HepG2 (cell line): ENCODE measurements around the gene ALDH3B2. TPM values are rescaled to one million over a fixed set of nuclear protein-coding genes. Genes with fewer than 3 reads are reported as not detected.

Experiments
- ATAC-seq: fragments of 200-7000 bp; cut with Tn5 transposase; 3 replicates; pipeline ENCODE4 v1.9.1; 2020; ENCODE audit warnings: mild to moderate bottlenecking, moderate library complexity
- BruUV-seq: library from RNA; stranded (reverse); fragments of 400-500 nt; replicated peaks from 2 replicates; lab custom pipeline; 2021; lab: Mats Ljungman, UMichigan
- CTCF ChIA-PET: fragments of 300-600 bp; formaldehyde crosslinking; extraction: SDS; loops from one replicate; lab custom pipeline; 2021; ENCODE audit warnings: low total read pairs, inconsistent platforms, low intra/inter-chr PET ratio; lab: Yijun Ruan, JAX
- POLR2A ChIA-PET: fragments of 350-600 bp; sonication (Branson Sonifier 250); formaldehyde crosslinking; loops from one replicate; lab custom pipeline; 2020; ENCODE audit warnings: antibody characterized with exemption, inconsistent platforms; lab: Yijun Ruan, JAX
- DNase-seq: peaks from one replicate; pipeline ENCODE4 v3.0.0-alpha.2; 2015; ENCODE audit warnings: low spot score
- FAIRE-seq: peaks from 3 replicates; lab custom pipeline; 2011; peaks lifted over from hg19 to GRCh38; lab: Jason Lieb, UNC
- H2AFZ ChIP-seq: one replicate; pipeline ENCODE4 v1.6.1; 2011; ENCODE audit warnings: low read length, inconsistent platforms
- H3K27ac ChIP-seq: fragments of 300-600 bp; 3 replicates; pipeline ENCODE4 v1.8.0; 2011; ENCODE audit warnings: mixed run types, mild to moderate bottlenecking, mixed read lengths, low read length, inconsistent platforms; ENCODE audit not compliant: insufficient read depth; ENCODE audit errors: extremely low read length
- H3K27me3 ChIP-seq, 2 experiments: fragments of 200-600 bp in 1 of 2; 2 replicates in 1 of 2; 3 replicates in 1 of 2; pipeline versions ENCODE4 v1.6.0 to v1.8.0; 2011; ENCODE audit warnings: low read length in 2 of 2, mild to moderate bottlenecking in 2 of 2, moderate library complexity in 2 of 2, inconsistent platforms in 1 of 2; ENCODE audit not compliant: insufficient read depth in 2 of 2, control insufficient read depth in 1 of 2
- H3K36me3 ChIP-seq, 2 experiments: fragments of 200-600 bp in 1 of 2; replicated peaks in 1 of 2; 2 replicates in 1 of 2; 3 replicates in 1 of 2; pipeline versions ENCODE4 v1.5.1 to v1.8.0; 2011; ENCODE audit warnings: low read length in 2 of 2, inconsistent platforms in 1 of 2; ENCODE audit not compliant: insufficient read depth in 2 of 2, control insufficient read depth in 1 of 2
- H3K4me1 ChIP-seq: 2 replicates; pipeline ENCODE4 v1.5.1; 2012; ENCODE audit warnings: low read length, inconsistent platforms; ENCODE audit not compliant: insufficient read depth
- H3K4me2 ChIP-seq: 2 replicates; pipeline ENCODE4 v1.6.0; 2011; ENCODE audit warnings: low read depth, low read length, inconsistent platforms
- H3K4me3 ChIP-seq, 3 experiments: fragments of 200-600 bp in 1 of 3; sonication (generic), shearing (Covaris generic) in 1 of 3; replicated peaks in 1 of 3; 2 replicates each; pipeline ENCODE4 v1.5.1; 2011 to 2016; ENCODE audit warnings: low read length in 3 of 3, inconsistent platforms in 2 of 3, low read depth in 2 of 3, mild to moderate bottlenecking in 2 of 3, control low read depth in 1 of 3, mixed read lengths in 1 of 3; ENCODE audit not compliant: insufficient read depth in 1 of 3
- H3K79me2 ChIP-seq: one replicate; pipeline ENCODE4 v1.6.1; 2011; ENCODE audit warnings: low read length, inconsistent platforms; ENCODE audit not compliant: insufficient read depth
- H3K9ac ChIP-seq: 2 replicates; pipeline ENCODE4 v1.6.0; 2011; ENCODE audit warnings: mild to moderate bottlenecking, low read depth, low read length, inconsistent platforms; ENCODE audit not compliant: insufficient read depth
- H3K9me3 ChIP-seq: 2 replicates; pipeline ENCODE4 v1.5.1; 2012; ENCODE audit warnings: mild to moderate bottlenecking, low read length
- H4K20me1 ChIP-seq: 2 replicates; pipeline ENCODE4 v1.6.0; 2011; ENCODE audit warnings: inconsistent platforms, mild to moderate bottlenecking, low read length, moderate library complexity; ENCODE audit not compliant: insufficient read depth
- CHD4 ChIP-seq: fragments of 200-600 bp; sonication (generic); IDR thresholded peaks from 2 replicates; pipeline ENCODE4 v1.7.0; 2017; ENCODE audit warnings: mild to moderate bottlenecking, low read length, borderline replicate concordance
- HNRNPH1 ChIP-seq: fragments of 200-400 bp; formaldehyde crosslinking; optimal IDR thresholded peaks from 2 replicates; pipeline ENCODE3; 2017; ENCODE audit warnings: mild to moderate bottlenecking, low read depth, low read length
- TFE3 ChIP-seq: IDR thresholded peaks from 2 replicates; pipeline ENCODE4 v1.6.1; 2016
- USF2 ChIP-seq, 2 experiments: sonication (generic) in 1 of 2; formaldehyde crosslinking in 1 of 2; IDR thresholded peaks; 2 replicates each; pipeline versions ENCODE4 v1.5.1 to v1.6.1; 2011 to 2020; ENCODE audit warnings: borderline replicate concordance in 1 of 2, low read depth in 1 of 2, low read length in 1 of 2, mild to moderate bottlenecking in 1 of 2, missing genetic modification reagents in 1 of 2, moderate library complexity in 1 of 2
- ZNF318 ChIP-seq: sonication (generic); formaldehyde crosslinking; IDR thresholded peaks from 2 replicates; pipeline ENCODE4 v1.4.0; 2020; ENCODE audit warnings: mild to moderate bottlenecking, missing genetic modification reagents
- WGBS: methylation state at CpG from one replicate; pipeline ENCODE4 v1.1.6; 2017; ENCODE audit warnings: low lambda C conversion rate; 5-methylcytosine and 5-hydroxymethylcytosine counted together
- in situ Hi-C: cut with HindIII; loops from 2 replicates; pipeline ENCODE4 v1.10.0; 2017; ENCODE audit warnings: low pct_unique_long_range_greater_than_20kb; ENCODE audit not compliant: extremely low pct_ligation_motif_present
- intact Hi-C: fragments of 100-400 bp; cut with micrococcal nuclease; formaldehyde crosslinking; loops from one replicate; pipeline ENCODE4 v1.10.0; 2022; ENCODE audit not compliant: unreplicated experiment
- polyA plus RNA-seq, 8 experiments: library from polyadenylated mRNA; depleted of rRNA in 3 of 8; stranded (reverse) in 7 of 8; unstranded in 1 of 8; fragments of >200 nt; fragmentation: Illumina TruSeq in 4 of 8; extraction: Trizol in 4 of 8; gene quantifications; 2 replicates each; pipeline versions ENCODE4 v1.2.1 to v1.2.3, GENCODE V29; 2011 to 2016; ENCODE audit warnings: low read depth in 4 of 8, missing spikeins in 1 of 8, mixed read lengths in 1 of 8; ENCODE audit not compliant: insufficient read depth in 1 of 8
- total RNA-seq, 5 experiments: library from RNA; depleted of rRNA; stranded (reverse); fragments of >200 nt; fragmentation: Illumina TruSeq; extraction: Trizol; gene quantifications; 2 replicates each; pipeline ENCODE4 v1.2.3, GENCODE V29; 2016; ENCODE audit warnings: low read depth in 1 of 5

ALDH3B2 gene
- total and polyA plus RNA-seq, 2 of the 13 experiments (the other 11 are each of a cell fraction or from before 2014, with no cell fraction given): not detected

- intact Hi-C loops: no loop called here
- 42% methylated on average over 3 of the region's 16 CpGs for WGBS
- H3K4me2 ChIP-seq: no peak overlapping the region
- POLR2A ChIA-PET: no interaction called here
- TF ChIP-seq TFE3 (CRISPR knock-in tag) (no peak), CHD4 (no peak), USF2 (IDR thresholded peaks at IDR 0.05; ENCODE audit: low read depth, low read length) (no peak), USF2 (CRISPR knock-in tag; IDR thresholded peaks at IDR 0.05; ENCODE audit: borderline replicate concordance) (no peak), ZNF318 (CRISPR knock-in tag) (no peak), HNRNPH1 (no peak)
- TF ChIP-seq, all 625 proteins: peak for 0
- in situ Hi-C loops: loop anchor here (25.0 kb wide), 1 partner anchor 123 kb away; no protein-coding TSS in a partner anchor
- Histone ChIP-seq H2AFZ (no peak overlapping the region), H3K4me1 (peaks cover 2% of the 10 kb centered on the region), H3K27ac (no peak overlapping the region), H3K27me3 (peaks cover 1 to 17% of the 10 kb centered on the region in 2 experiments; a peak in 3 of 5 replicates), H3K4me3 (no peak overlapping the region), H3K9me3 (no peaks in the 10 kb centered on the region), H3K36me3 (no peaks in the 10 kb centered on the region), H4K20me1 (no peaks in the 10 kb centered on the region), H3K79me2 (no peaks in the 10 kb centered on the region), H3K9ac (no peak overlapping the region)
- CTCF ChIA-PET: no interaction called here
- FAIRE-seq (no peak), DNase-seq (no peak), ATAC-seq (no peak)
- no TSS peak for BruUV-seq
Observed at GRCh38 chr11:67664213-67664585, 10.2 kb downstream of the ALDH3B2 start.
